GM19455 (cell line): ENCODE data around the gene SMAD6.

Experiments used
- ATAC-seq: cut with Tn5 transposase; IDR thresholded peaks from one replicate; pipeline ENCODE4 v1.9.1; 2021; ENCODE audit not compliant: unreplicated experiment

Gene SMAD6

GRCh38 chr15:66771351-66771650, 69.3 kb downstream of the SMAD6 start:
- no peak for ATAC-seq

- no peak for ATAC-seq
These were observed 70.6 kb downstream of the SMAD6 start for GRCh38 chr15:66772604-66773128.

- no peak for ATAC-seq
These were observed 71.3 kb downstream of the SMAD6 start for GRCh38 chr15:66773129-66773873.

- no peak for ATAC-seq
These were observed 72.2 kb downstream of the SMAD6 start for GRCh38 chr15:66774001-66774814.

DNA sequence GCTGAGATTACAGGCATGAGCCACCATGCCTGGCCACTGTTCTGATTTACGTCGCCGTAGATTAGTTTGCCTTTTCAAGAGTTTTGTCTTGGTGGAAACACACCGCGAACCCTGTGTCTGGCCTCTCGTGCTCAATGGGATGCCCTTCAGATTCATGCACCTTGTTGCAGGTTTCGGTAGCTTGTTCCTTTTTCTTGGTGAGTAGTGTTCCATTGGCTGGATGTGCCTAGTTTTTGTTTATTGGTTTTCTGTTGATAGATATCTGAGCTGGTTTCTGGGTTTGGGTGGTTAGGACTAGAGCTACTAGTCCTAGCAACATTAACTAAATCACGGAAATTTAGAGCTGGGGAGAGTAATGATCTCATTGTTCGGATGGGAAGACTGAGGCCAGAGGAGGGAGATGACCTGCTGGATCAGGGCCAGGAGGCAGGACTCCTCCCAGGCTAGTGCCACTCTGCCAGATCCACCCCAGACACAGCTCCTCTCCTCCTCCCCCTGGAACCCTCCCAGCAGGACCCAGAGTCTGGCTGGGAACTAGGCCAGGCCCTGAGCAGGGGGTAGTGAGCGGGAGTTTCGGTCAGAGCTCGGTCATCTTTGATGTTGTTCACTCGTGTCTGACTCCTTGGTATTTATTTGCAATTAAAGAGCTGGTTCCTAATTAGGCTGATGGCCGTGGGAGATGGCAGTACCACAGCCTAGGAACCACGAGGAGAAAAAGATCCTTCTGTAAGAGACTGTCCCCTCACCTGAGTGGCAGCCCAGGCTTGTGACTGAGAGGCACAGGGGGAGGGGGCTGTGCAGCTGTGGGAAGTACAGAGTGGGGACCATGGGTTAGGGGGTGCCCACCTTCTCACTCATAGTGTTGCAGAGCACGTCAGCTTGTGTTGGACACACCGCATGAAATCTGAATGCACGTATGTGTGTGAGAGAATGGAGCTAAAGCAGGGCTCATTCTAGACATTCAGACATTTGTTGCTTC, 73.4 kb downstream of the SMAD6 start:
- no peak for ATAC-seq

DNA sequence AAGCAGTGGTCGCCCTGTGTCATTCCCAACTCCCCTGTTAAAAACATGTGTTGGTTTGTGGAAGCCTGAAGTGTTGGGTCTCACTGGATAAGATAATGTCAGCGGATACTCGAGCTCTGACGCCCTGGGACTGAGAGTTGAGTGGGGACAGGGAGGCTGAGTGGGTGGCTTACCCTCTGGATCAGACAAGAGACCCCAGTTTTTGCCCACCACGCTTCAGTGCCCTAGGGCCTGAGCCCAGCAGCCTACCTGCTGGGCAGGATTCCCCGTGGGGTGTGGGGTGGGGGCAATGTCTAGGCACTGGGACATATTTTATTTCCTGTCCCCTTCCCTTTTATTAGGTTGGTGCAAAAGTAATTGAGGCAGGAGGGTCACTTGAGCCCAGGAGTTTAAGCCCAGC, 75.0 kb downstream of the SMAD6 start:
- ATAC-seq, result no peak

DNA sequence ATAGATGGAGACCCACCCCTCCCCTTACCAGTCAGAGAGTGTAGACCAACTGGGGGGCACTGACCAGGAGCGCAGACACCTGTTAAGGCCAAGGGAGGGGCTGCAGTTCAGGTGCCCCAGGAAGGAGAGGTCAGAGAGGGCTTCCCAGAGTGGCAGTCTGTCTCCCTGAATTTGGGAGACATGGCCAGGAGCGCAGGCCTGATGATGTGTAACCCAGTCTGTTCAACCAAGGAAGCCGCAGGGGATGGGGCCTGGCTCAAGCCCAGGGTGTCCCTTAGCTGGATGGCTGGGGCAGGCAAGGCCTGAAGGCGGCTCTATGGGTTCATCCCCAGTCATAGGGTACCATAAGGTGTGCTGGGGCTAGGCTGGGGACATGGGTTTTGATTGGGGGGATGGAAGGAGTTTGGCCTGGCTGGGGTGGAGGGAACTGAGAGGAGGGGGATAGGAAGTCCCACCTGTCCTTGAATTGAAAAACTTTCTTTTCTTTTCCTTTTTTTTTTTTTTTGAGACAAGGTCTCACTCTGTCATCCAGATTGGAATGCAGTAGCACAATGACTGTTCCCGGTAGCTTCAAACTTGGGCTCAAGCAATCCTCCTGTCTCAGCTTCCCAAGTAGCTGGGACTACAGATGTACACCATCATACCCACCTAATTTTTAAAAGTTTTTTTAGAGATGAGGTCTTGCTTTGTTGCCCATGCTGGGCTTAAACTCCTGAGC, 75.7 kb downstream of the SMAD6 start:
- no peak for ATAC-seq

- no peak for ATAC-seq
These were observed 76.3 kb downstream of the SMAD6 start for GRCh38 chr15:66778314-66778665.

DNA sequence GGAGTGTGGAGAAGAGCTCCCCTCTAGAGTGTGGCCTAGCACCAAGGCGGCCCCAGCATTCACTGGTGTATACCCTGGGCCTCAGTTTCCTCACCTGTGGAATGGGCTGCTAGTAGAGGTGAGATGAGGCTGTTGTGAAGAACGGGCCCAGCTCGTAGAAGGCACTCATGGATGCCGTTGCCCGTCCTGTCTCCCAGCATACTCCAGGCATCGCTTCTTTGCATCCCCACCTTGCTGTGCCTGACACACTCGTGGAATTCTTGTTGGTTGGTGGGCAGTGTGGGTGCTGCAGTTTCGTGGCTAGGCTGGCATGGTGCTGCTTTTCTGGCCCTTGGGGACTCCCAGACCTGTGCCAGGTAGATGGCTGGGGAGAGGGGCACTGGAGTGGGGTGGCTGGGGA, 76.7 kb downstream of the SMAD6 start:
- ATAC-seq, result no peak

- no peak for ATAC-seq
These were observed 77.4 kb downstream of the SMAD6 start for GRCh38 chr15:66779331-66780009.

DNA sequence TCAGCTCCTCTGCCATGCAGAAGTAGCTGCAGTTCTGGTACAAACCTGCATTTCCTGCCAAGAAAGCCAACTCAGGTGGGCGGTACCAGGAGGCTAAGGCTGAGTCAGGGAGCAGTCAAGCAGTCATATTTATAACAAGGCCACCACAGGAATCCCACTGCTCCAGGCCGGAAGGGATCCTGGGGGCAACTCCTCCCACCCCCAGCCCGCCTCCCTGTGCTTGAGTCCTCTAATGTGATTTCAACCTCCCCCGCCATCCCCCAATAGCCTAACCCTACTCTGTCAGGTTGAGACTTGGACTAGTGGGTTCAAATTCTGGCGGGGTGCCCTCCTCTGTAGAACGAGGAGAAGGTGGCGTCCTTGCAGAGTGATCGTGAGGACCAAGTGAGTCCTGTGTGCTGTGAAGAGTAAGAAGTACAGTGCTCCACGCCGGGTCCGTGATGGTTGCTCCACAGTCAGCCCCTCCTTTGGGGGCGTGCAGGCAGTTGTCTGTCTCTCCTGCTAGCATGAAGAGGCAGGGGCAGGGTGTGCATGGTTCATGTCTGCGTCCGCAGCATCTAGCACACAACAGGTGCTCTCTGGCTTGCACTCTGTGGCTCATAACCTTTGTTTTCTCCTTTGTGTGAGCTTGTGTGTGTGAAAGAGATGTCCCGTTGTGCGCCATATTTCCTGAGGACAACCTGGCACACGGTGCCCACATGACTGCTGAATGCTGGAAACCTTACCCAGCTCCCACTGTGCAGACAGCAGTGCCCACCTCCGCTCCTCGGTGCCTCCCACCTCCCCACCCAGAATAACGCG, 78.3 kb downstream of the SMAD6 start:
- ATAC-seq, result no peak

- no peak for ATAC-seq
These were observed 79.1 kb downstream of the SMAD6 start for GRCh38 chr15:66780973-66781718.

DNA sequence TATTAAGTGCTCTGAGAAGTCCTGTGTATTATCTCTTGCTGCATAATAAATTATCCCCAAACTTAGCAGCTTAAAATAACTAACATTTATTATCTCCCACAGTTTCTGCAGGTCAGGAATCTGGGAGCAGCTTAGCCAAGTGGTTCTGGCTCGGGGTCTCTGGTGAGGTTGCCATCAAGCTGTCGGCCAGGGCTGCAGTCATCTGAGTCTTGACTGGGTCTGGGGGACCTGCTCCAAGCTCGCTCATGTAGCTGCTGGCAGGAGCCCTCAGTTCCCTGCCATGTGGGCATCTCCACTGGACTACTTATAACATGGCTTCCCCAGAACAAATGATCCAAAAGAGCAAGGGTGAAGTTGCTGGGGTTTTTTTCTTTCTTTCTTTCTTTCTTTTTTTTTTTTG, 80.7 kb downstream of the SMAD6 start:
- ATAC-seq, result no peak

GRCh38 chr15:66783314-66783713, 81.3 kb downstream of the SMAD6 start:
- ATAC-seq, result no peak

DNA sequence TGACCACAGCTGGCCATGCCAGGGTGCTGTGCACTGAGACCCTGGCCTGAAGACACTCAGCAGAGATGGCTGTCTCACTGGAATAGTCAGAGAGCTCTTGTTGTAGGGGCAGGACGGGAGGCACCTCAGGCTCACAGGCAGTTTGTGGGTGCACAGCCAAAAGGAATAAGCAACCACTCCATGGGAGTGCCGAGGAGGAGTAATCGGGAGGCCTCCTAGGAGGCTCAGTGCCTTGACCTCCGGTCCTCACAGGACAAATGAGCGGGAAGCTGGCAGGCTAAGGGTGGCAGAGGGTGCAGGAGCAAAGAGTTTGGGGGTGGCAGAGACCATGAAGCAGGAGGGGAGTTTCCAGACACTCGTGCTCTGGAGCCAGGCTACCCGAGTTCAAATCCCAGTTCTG, 81.7 kb downstream of the SMAD6 start:
- ATAC-seq, result no peak

DNA sequence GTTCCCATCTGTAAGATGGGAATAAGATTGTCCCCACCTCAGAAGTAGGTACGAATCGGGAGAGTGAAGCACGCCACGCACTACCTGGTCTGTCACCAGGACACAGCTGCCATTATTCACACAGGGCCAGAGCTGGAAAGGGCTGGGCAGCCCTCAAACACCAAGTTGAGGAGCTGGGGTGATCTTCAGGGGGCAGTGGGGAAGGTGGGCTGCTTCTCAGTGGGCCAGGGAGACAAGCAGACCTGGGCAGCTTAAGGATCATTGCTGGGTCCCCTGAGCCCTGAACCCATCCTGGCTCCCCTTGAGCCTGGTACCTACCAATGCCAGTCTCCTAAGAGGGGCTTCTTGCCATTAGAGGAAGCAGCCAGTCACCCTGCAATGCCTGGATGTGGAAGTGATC, 82.1 kb downstream of the SMAD6 start:
- no peak for ATAC-seq

DNA sequence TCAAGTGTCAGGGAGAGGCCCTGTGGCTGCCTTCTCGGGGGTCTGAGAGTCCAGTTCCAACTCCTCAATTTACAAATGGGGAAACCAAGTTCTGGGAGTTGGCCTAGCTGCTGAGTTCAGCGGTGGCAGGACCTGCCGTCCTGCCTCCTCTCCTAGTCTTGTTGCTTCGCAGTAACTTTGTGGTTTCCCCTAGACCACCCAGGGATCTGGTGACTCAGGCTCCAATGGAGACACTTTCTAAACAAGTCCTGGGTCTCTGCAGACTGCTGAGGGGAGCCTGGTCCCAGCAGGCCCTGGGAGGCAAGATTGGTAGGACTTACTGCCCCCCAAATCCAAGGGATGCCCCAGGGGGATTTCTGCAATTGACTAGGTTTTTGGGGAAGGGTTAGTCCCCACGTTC, 83.6 kb downstream of the SMAD6 start:
- no peak for ATAC-seq

DNA sequence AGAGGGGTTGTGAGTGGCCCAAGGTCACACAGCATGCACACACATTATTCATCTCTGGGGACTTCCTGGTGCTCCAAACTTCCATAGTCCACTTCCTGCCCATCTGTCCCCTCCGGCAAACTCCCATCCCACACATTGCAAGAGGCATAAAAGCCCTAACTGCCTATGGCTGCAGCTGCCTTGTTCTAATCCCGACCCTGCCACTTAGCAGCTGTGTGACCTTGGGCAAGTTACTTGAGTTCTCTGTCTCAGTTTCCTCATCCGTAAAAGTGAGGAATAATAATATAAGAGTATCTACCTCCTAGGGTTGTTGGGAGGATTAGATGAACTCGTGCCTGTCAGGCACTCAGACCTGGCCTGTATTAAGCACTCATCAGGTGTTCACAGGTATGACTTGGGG, 84.2 kb downstream of the SMAD6 start:
- no peak for ATAC-seq
